HepG2 (cell line): ENCODE measurements around the gene IGF2BP1. TPM values are rescaled to one million over a fixed set of nuclear protein-coding genes. Genes with fewer than 3 reads are reported as not detected.
A peak's percentile ranks its signal among the peaks of the same experiment; 100 is the strongest.

ENCODE experiments used
- ADNP ChIP-seq: sonication (generic); formaldehyde crosslinking; IDR thresholded peaks from 2 replicates; pipeline ENCODE4 v1.4.0; 2020; ENCODE audit warnings: missing genetic modification reagents
- ESRRA ChIP-seq: sonication (generic); formaldehyde crosslinking; IDR thresholded peaks from 2 replicates; pipeline ENCODE4 v1.5.1; 2020; ENCODE audit warnings: mild to moderate bottlenecking, low read depth, missing genetic modification reagents
- GPBP1L1 ChIP-seq: sonication (generic); formaldehyde crosslinking; IDR thresholded peaks from 2 replicates; pipeline ENCODE4 v1.5.0; 2020; ENCODE audit warnings: mild to moderate bottlenecking, missing genetic modification reagents
- HNRNPLL ChIP-seq: fragments of 200-400 bp; formaldehyde crosslinking; IDR thresholded peaks from 2 replicates; pipeline ENCODE4 v1.6.1; 2017; ENCODE audit warnings: mild to moderate bottlenecking, low read depth, low read length; ENCODE audit not compliant: poor library complexity, severe bottlenecking
- KAT8 ChIP-seq: IDR thresholded peaks from 2 replicates; pipeline ENCODE4 v1.6.1; 2016; ENCODE audit warnings: missing genetic modification reagents, missing compliant biosample characterization
- MYNN ChIP-seq: sonication (generic); formaldehyde crosslinking; IDR thresholded peaks from 2 replicates; pipeline ENCODE4 v1.4.0; 2020; ENCODE audit warnings: mild to moderate bottlenecking, low read depth, missing genetic modification reagents
- POLR2AphosphoS2 ChIP-seq: IDR thresholded peaks from 2 replicates; pipeline ENCODE4 v1.6.1; 2011; ENCODE audit warnings: low read depth, low read length, improper control_type of control experiment
- SKI ChIP-seq: fragments of 450-650 bp; IDR thresholded peaks from one replicate; pipeline ENCODE4 v1.6.1; 2018; ENCODE audit warnings: mild to moderate bottlenecking; ENCODE audit not compliant: partially characterized antibody
- ZBTB7B ChIP-seq: sonication (generic); formaldehyde crosslinking; IDR thresholded peaks from 2 replicates; pipeline ENCODE4 v1.4.0; 2020; ENCODE audit warnings: missing genetic modification reagents
- ZNF343 ChIP-seq: sonication (generic); formaldehyde crosslinking; IDR thresholded peaks from 2 replicates; pipeline ENCODE4 v1.4.0; 2020; ENCODE audit warnings: mild to moderate bottlenecking, missing genetic modification reagents
- ZNF629 ChIP-seq: sonication (generic); formaldehyde crosslinking; conservative IDR thresholded peaks from 2 replicates; pipeline ENCODE4 v1.5.0; 2020; ENCODE audit warnings: missing genetic modification reagents
- ZNF652 ChIP-seq: IDR thresholded peaks from 2 replicates; pipeline ENCODE4 v1.6.1; 2016; ENCODE audit warnings: low read depth, borderline replicate concordance
- ZNF737 ChIP-seq: sonication (generic); formaldehyde crosslinking; IDR thresholded peaks from 2 replicates; pipeline ENCODE4 v1.5.0; 2020; ENCODE audit warnings: missing genetic modification reagents, mild to moderate bottlenecking, borderline replicate concordance
- polyA plus RNA-seq, 8 experiments: library from polyadenylated mRNA; depleted of rRNA in 3 of 8; stranded (reverse) in 7 of 8; unstranded in 1 of 8; fragments of >200 nt; fragmentation: Illumina TruSeq in 4 of 8; extraction: Trizol in 4 of 8; gene quantifications; 2 replicates each; pipeline versions ENCODE4 v1.2.1 to v1.2.3, GENCODE V29; 2011 to 2016; ENCODE audit warnings: low read depth in 4 of 8, missing spikeins in 1 of 8, mixed read lengths in 1 of 8; ENCODE audit not compliant: insufficient read depth in 1 of 8
- total RNA-seq, 5 experiments: library from RNA; depleted of rRNA; stranded (reverse); fragments of >200 nt; fragmentation: Illumina TruSeq; extraction: Trizol; gene quantifications; 2 replicates each; pipeline ENCODE4 v1.2.3, GENCODE V29; 2016; ENCODE audit warnings: low read depth in 1 of 5
- TF ChIP-seq, protein P1 (sequence below): sonication (generic); formaldehyde crosslinking; IDR thresholded peaks from 2 replicates; pipeline ENCODE4 v1.4.0; 2020; ENCODE audit warnings: missing genetic modification reagents, mild to moderate bottlenecking, borderline replicate concordance
- TF ChIP-seq, protein P2 (sequence below), 2 experiments: sonication (generic) in 1 of 2; formaldehyde crosslinking in 1 of 2; IDR thresholded peaks; 2 replicates each; pipeline versions ENCODE4 v1.4.0 to v1.6.1; 2016 to 2020; ENCODE audit warnings: borderline replicate concordance in 1 of 2, low read depth in 1 of 2, mild to moderate bottlenecking in 1 of 2, missing genetic modification reagents in 1 of 2
- TF ChIP-seq, protein P3 (sequence below): sonication (generic); formaldehyde crosslinking; IDR thresholded peaks from 2 replicates; pipeline ENCODE4 v1.4.0; 2020; ENCODE audit warnings: missing genetic modification reagents, borderline replicate concordance

The IGF2BP1 gene
- total and polyA plus RNA-seq, 2 of the 13 experiments (the other 11 are each of a cell fraction or from before 2014, with no cell fraction given) = 29.7 to 75.1 TPM

DNA sequence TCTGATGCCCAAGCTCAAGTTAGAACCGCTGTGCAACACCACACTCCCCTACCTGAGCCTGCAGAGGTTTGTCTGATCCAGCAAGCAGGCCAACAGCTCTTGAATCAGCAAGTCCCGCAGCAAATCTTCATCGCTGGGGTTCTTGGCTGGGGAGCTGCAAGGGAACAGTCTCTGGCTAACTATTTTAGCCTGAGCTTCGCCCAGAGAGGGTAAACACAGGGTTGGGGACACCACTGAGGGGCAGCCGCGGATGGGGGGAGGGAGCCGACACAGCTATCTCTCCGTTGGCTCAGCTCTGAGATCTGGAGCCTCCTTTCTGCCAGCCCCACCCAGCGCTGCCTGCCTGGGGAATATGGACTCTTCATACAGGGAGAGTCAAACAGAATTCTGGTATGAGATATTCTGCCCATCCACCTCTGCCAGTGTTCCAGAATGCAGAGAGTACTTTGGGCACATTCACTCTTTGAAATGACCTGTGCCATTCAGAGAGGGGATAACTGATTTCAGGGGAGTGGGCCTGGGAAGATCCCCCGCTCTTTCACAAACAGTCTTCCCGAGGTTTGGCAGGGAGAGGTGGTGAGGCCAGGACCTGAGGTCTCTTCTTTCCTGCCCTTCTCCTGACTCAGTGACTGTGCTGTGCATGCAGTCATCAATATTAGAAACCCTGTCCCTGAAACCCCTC, 36.2 kb upstream of the IGF2BP1 start (continued):
- TF ChIP-seq, protein P1, sequence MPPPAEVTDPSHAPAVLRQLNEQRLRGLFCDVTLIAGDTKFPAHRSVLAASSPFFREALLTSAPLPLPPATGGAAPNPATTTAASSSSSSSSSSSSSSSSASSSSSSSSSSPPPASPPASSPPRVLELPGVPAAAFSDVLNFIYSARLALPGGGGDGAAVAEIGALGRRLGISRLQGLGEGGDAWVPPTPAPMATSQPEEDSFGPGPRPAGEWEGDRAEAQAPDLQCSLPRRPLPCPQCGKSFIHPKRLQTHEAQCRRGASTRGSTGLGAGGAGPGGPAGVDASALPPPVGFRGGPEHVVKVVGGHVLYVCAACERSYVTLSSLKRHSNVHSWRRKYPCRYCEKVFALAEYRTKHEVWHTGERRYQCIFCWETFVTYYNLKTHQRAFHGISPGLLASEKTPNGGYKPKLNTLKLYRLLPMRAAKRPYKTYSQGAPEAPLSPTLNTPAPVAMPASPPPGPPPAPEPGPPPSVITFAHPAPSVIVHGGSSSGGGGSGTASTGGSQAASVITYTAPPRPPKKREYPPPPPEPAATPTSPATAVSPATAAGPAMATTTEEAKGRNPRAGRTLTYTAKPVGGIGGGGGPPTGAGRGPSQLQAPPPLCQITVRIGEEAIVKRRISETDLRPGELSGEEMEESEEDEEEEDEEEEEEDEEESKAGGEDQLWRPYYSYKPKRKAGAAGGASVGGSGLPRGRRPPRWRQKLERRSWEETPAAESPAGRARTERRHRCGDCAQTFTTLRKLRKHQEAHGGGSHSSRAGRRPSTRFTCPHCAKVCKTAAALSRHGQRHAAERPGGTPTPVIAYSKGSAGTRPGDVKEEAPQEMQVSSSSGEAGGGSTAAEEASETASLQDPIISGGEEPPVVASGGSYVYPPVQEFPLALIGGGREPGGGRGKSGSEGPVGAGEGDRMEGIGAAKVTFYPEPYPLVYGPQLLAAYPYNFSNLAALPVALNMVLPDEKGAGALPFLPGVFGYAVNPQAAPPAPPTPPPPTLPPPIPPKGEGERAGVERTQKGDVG (CRISPR knock-in tag) = 0 out of 2 replicates have a peak, but pooled peaks have one; percentile 28
- TF ChIP-seq ZBTB7B (CRISPR knock-in tag) (no peak), ZNF629 (CRISPR knock-in tag) (0 out of 2 replicates have a peak, but pooled peaks have one; percentile 8), SKI (no peak), MYNN (no peak), ESRRA (no peak), ZNF737 (CRISPR knock-in tag) (no peak), ADNP (CRISPR knock-in tag) (no peak), HNRNPLL (no peak), GPBP1L1 (CRISPR knock-in tag) (no peak), KAT8 (peak; percentile 53; the same call in 1 of the 2 replicates), POLR2AphosphoS2 (no peak), ZNF343 (CRISPR knock-in tag) (no peak), ZNF652 (CRISPR knock-in tag) (no peak)
- TF ChIP-seq, protein P2, sequence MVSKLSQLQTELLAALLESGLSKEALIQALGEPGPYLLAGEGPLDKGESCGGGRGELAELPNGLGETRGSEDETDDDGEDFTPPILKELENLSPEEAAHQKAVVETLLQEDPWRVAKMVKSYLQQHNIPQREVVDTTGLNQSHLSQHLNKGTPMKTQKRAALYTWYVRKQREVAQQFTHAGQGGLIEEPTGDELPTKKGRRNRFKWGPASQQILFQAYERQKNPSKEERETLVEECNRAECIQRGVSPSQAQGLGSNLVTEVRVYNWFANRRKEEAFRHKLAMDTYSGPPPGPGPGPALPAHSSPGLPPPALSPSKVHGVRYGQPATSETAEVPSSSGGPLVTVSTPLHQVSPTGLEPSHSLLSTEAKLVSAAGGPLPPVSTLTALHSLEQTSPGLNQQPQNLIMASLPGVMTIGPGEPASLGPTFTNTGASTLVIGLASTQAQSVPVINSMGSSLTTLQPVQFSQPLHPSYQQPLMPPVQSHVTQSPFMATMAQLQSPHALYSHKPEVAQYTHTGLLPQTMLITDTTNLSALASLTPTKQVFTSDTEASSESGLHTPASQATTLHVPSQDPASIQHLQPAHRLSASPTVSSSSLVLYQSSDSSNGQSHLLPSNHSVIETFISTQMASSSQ (IDR thresholded peaks at IDR 0.05; ENCODE audit: low read depth) = no peak
- TF ChIP-seq, protein P2 (CRISPR knock-in tag; IDR thresholded peaks at IDR 0.05; ENCODE audit: borderline replicate concordance) = no peak
- TF ChIP-seq, protein P3, sequence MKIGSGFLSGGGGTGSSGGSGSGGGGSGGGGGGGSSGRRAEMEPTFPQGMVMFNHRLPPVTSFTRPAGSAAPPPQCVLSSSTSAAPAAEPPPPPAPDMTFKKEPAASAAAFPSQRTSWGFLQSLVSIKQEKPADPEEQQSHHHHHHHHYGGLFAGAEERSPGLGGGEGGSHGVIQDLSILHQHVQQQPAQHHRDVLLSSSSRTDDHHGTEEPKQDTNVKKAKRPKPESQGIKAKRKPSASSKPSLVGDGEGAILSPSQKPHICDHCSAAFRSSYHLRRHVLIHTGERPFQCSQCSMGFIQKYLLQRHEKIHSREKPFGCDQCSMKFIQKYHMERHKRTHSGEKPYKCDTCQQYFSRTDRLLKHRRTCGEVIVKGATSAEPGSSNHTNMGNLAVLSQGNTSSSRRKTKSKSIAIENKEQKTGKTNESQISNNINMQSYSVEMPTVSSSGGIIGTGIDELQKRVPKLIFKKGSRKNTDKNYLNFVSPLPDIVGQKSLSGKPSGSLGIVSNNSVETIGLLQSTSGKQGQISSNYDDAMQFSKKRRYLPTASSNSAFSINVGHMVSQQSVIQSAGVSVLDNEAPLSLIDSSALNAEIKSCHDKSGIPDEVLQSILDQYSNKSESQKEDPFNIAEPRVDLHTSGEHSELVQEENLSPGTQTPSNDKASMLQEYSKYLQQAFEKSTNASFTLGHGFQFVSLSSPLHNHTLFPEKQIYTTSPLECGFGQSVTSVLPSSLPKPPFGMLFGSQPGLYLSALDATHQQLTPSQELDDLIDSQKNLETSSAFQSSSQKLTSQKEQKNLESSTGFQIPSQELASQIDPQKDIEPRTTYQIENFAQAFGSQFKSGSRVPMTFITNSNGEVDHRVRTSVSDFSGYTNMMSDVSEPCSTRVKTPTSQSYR (CRISPR knock-in tag) = peak; percentile 85
